T-helper 1 cell treated with Interleukin-12 subunit alpha and Interleukin-12 subunit beta and Interleukin-4 antibody, amounts not matched to agents 30 ng/mL and 1 ng/mL, for 36 hours (primary cell): ENCODE results near the gene SPRN. TPM values are rescaled to one million over a fixed set of nuclear protein-coding genes. Genes with fewer than 3 reads are reported as not detected.
"Not testable (repeated sequence)": the region's sequence is repeated elsewhere in the genome, so short reads cannot be mapped to it uniquely, and the experiment has no call there.

Experiments
- intact Hi-C: fragments of 100-400 bp; cut with micrococcal nuclease; formaldehyde crosslinking; loops from one replicate; pipeline ENCODE4 v1.15.1; 2024
- total RNA-seq: library from RNA; stranded (reverse); gene quantifications from 2 replicates; pipeline ENCODE4 v1.2.3, GENCODE V29; 2022

SPRN gene, protein sequence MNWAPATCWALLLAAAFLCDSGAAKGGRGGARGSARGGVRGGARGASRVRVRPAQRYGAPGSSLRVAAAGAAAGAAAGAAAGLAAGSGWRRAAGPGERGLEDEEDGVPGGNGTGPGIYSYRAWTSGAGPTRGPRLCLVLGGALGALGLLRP
- total RNA-seq = not detected in 2 replicates

DNA sequence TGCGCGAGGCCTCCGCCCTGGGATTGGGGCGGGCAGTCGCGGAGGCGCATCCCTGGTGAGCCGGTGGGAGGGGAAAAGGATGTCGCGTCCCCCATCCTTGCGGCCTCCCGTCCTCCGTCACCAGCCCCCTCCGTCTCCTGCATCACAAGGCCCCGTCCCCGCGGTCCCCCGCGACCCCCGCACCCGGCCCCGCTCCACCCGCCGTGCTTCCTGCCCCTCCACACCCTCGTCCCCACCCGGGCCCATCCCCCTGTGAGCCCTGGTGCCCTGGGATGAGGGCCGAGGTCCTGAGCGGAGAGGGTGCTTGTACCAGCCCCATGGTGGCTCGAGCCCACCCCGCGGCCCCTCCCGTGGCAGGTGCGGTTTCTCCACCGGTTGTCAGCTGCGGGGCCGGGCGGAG is at the start of gene SPRN:
Gene SPRN (minus strand): TSS at position 25 of the 400 bp plus-strand sequence. CDS start 944 bp downstream, outside the sequence.
- intact Hi-C loops = not testable (repeated sequence)

DNA sequence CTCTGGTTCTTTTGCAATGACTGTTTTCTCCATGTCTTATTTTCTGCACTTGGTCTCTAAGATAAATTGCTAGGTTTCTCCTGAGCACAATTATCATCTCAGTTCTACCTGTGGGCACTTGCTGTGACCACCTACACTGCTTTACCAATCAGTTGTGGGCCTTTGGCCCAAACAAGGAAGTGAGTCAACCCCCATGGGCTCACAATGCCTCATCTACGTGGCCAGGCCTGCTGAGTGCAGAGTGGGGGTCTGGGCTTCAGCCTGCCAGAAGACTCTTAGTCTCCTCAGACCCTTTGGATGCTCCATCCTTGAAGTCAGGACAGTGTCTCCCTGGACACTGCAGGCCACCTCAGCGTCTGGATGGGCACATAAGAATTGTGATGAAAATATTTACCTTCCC is 49.6 kb upstream of the SPRN start:
- intact Hi-C loops = no loop called here

DNA sequence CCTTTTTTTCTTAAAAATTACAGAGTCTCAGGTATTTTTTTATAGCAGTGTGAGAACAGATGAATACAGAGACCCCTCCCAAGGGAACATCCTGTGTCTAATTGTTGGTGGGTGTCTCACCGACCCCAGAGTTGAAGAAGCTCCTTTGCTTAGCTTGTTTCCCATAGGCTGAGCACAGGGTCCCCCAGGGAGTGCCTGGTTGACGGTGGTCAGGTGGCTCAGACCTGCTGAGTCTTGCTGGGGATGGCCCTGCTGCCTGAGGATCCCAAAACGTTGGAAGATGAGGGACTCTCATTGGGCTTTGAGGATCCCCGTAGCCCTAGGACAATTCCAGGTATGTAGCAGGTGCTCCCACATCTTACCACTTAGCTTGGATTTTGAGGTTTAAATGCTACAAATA is 48.8 kb upstream of the SPRN start:
- intact Hi-C loops = no loop called here

DNA sequence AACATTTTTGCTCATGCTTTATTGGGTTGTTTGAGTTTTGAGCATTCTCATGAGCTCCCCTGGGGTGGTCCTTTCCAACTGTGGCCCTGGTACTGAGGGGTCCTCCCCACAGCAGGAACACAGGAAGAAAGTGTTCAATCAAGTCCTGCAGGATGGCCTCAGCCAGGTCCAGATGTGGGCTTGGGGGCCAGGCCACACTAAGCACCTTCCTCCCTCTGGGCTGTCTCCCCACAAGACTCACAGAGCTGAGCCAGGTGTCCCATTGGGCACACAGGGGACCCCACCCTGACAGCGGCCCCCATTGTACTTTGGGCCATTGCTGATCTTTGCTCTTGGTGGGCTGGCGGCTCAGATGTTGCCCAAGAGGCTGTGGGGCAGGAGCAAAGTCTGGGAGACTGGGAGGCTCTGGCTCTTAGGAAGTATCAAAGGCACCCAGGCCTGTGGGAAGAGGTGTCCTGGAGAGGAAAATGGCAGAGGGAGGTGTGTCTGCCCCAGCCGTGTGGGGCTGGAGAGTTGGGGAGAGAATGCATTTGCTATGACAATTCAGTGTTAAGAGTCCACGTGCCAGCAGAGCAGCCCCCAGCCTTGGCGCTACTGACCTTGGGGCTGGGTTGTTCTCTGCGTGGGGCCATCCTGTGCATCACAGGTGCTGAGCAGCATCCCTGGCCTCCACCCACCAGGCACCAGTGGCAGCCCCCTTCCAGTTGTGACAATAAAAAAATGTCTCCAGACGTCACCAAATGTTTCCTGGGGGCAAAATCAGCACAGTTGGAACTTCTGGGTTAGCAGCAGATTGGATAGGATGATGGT is 47.1 kb upstream of the SPRN start:
- intact Hi-C loops = no loop called here

DNA sequence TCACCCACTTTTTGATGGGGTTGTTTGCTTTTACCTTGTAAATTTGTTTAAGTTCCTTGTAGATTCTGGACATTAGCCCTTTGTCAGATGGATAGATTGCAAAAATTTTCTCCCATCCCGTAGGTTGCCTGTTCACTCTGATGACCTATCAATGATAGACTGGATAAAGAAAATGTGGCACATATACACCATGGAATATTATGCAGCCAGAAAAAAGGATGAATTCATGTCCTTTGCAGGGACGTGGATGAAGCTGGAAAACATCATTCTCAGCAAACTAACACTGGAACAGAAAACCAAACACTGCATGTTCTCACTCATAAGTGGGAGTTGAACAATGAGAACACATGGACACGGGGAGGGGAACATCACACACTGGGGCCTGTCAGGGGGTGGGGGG is 44.8 kb upstream of the SPRN start:
- intact Hi-C loops = not testable (repeated sequence)

DNA sequence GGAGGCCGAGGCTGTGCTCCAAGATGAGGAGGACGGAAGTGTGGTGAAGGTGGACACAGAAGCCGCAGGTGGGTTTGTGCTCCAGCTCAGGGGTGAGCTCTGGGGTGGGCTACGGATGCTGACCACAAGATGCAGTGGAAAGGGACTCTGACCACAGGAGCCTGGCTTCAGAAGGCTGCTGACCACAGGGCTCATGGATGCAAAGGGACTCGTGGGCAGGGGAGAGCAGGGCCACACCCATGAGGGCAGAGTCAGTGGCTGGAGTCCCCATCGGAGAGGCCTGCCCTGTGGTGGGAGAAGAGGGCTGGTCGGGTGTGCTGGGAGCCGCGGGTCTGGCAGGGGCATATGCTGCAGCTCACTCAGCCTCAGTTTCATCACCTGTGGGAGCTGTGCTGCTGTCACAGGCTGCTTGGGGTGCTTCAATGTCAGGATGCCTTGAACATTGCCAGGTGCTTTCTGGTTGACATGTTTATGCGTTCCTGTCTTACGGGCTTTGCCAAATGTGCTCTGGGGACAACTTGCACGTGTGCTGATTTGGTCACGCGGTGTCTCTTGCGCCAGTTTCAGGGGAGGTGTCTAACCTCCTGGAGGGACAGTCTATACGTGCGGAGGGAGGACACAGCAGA is 43.0 kb upstream of the SPRN start:
- intact Hi-C loops = no loop called here

DNA sequence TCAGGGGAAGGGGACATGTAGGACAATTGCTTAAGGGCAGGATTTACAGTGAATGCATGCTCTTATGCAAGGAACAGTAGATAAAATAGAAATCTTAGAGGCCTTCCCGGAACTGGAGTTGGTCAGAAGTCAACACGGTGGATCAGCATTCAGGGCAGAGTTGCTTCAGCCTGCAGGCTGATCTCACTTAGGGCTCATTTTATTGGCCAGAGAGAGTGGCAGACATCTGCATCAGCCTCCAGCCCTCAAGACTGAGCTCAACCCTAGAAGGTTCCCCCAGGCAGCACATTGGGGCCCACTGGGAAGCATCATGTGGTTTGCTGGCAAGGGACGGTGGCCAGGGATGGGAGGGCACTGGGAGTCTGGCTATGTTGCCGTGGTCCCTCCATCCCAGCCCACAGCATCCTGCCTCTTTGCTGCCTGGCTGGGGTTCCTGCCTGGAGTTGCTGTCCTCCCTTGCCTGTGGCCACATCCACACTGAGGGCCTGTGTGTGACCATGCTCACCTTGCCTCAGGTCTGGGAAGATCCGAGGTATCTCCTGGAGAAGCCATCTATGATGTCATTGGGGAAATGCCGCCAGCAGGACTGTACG is 42.4 kb upstream of the SPRN start:
- intact Hi-C loops = no loop called here

DNA sequence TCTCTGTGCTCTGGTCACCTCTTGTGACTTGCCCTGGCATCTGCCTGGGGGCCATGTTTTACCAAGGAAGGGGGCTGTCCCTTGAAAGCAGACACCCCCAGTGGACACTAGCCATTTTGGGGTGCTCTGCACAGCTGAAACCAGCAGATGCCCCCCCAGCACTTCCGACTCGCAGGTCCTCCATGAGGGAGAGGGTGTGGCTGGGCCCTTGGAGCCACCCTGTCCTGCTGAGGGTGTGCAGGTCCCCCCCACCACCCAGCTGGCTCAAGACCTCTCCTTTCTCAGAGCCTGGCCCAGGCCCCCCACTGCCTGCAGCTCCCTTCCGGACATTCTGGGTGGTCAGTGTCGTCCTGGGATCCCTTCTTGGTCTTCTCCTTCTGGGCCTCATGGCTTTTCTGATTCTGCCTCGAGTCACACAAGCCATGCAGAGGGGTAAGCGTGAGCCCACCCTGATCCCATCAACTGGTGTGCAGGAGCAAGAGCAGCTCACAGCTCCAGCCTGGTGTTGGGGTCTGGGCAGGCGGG is 41.6 kb upstream of the SPRN start:
- intact Hi-C loops = no loop called here

DNA sequence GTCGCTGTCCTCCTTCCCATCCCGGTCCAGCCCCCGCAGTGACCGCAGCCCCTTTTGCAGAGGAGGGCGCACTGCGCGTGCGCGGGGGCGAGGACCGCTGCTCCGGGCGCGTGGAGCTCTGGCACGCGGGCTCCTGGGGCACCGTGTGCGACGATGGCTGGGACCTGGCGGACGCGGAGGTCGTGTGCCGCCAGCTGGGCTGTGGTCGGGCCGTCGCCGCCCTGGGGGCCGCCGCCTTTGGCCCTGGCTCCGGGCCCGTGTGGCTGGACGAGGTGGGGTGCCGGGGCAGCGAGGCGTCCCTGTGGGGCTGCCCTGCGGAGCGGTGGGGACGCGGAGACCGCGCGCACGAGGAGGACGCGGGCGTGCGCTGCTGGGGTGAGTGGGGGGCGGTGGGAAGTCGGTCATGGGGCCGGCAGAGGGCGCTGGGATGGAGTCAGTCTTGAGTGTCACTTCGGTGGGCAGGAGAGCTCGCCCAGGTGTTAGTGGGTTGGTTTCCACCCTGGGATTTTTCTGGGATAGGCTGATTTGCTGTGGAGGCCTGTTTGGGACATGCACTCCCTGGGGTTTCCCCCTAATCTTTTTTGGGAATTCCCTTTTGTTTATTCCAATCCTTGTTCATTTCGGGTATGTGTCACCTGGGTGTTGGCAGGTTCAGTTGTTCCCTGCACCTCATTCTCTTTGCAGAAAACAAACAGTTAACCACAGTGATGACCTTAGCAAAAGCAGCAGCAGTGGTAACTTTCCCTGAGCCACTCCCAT is 40.9 kb upstream of the SPRN start:
- intact Hi-C loops = no loop called here

DNA sequence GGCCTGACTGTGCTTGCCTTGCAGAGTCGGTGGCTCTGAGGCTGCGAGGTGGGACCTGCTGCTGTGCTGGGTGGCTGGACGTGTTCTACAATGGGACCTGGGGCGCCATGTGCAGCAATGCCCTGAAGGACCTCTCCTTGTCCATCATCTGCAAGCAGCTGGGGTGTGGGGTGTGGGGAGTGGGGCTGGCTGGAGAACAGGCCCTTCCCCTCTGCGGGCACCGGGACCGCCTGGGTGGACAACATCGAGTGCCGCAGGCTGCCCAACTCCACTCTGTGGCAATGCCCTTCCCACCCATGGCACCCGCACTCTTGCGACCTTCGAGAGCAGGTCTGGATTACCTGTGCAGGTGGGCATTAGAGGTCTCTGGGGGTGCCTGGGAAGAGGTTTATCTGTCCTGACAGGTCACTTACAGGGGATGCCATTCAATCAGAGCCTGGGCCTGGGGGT is 40.2 kb upstream of the SPRN start:
- intact Hi-C loops = no loop called here

DNA sequence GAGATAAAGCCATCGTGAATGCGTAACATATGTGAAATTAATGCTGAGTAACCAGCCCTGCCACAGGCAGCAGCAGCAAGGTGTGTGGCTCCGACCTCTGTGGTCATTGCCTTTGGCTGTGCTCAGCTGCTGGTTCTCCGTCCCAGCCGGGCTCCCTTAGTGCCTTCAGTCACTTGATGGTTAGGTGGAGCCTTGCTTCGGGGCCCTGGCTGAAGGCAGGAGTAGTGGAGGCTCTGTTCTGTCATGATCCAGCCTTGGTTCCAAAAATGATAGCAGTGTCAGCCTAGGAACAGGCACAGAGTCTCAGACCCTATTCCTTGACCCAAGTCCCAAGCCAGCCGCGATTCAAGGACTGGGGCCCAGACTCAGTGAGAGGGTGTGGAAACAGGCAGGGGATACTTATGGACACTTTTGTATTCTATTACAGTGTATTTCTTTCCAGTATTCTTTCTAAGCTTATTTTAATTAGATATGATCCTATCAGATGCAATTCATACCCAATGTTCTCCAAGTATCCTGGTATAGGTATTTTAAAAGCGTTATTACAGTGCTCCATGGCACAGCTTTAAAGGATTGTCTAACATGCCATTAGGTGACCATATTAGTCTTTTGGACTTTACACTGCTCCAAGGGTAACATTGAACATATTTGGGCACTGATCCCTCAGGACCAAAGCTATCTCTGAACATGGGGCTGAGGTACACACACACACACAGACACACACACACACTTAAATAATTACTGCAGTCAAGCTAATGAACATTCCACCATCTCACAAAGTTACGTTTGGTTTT is 38.3 kb upstream of the SPRN start:
- intact Hi-C loops = no loop called here

DNA sequence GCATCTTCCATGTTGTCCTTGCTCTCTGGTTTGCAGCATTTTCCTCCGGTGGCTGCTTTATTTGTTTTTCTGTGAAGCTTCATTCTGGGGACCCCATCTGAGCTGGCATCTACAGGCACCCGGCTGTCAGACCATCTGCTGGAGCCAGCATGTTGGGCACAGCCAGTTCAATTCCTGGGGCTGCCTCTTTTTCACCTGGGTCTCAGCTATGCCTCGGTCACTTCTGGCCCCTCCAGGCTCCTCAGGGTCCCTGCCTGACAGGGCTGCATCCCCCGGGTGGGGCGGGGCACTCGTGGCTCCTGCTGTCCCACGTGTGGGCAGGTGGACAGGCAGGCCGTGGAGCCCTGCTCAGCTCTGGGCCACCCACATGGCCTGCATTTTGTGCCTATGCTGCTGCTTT is 37.4 kb upstream of the SPRN start:
- intact Hi-C loops = no loop called here

DNA sequence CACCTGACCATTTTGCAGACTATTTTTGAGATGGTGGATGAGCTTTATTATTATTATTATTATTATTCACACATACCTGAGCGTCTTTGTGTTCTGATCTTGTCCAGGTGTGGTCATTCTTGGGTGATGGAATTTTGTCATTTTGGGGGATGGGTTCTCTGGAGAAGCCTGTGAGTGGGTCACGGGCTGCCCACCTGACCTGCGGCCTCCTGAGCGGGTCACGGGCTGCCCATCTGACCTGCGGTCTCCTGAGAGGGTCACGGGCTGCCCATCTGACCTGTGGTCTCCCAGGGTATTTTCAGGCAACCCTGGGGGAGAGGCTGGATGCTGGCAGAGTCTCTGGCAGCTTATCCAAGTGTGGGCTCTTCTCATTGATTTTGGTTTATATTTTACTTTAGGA is 36.6 kb upstream of the SPRN start:
- intact Hi-C loops = no loop called here

DNA sequence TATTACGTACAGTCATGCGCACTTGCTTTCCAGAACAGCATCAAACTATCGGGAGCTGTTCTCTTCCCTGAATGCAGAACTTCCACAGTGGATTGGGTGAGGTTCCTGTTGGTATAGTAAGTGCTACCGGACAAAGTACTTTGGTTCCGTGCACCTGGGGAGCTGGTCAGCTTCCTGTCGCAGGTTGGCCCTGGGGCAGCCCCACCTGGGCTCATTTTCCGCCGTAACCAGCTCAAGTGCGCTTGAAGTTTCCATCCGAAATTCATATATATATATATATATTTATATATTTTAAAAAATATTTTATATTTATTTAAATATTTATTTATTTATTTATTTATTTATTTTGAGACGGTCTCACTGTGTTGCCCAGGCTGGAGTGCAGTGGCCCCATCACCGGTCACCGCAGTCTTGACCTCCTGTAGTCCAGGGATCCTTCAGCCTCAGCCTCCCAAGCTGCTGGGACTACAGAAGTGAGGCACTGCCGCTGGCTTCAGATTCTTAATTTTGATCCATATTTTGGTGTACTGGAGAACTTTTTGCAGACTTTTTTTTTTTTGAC is 35.9 kb upstream of the SPRN start:
- intact Hi-C loops = no loop called here

DNA sequence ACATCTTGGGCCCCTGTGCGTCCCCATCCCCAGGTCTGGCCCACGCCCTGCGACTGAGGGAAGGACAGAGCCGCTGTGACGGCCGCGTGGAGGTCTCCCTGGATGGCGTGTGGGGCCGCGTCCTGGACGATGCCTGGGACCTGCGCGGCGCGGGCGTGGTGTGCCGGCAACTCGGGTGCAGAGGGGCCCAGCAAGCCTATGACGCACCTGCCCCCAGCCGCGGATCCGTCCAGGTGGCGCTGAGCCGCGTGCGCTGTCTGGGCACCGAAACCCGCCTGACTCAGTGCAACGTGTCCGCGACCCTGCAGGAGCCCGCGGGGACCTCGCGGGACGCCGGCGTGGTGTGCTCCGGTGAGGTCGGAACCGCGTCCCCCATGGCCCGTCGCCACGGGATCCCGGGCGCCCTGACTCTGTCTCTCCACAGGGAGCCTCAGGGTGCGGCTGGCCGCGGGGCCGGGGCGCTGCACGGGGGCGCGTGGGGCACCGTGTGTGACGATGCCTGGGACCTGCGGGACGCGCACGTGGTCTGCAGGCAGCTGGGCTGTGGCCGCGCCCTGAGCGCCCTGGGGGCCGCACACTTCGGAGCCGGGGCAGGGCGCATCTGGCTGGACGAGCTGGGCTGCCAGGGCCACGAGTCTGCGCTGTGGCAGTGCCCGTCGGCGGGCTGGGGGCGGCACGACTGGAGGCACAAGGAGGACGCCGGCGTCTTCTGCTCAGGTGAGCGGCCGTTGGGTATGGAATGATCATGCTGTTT is 35.2 kb upstream of the SPRN start:
- intact Hi-C loops = no loop called here

DNA sequence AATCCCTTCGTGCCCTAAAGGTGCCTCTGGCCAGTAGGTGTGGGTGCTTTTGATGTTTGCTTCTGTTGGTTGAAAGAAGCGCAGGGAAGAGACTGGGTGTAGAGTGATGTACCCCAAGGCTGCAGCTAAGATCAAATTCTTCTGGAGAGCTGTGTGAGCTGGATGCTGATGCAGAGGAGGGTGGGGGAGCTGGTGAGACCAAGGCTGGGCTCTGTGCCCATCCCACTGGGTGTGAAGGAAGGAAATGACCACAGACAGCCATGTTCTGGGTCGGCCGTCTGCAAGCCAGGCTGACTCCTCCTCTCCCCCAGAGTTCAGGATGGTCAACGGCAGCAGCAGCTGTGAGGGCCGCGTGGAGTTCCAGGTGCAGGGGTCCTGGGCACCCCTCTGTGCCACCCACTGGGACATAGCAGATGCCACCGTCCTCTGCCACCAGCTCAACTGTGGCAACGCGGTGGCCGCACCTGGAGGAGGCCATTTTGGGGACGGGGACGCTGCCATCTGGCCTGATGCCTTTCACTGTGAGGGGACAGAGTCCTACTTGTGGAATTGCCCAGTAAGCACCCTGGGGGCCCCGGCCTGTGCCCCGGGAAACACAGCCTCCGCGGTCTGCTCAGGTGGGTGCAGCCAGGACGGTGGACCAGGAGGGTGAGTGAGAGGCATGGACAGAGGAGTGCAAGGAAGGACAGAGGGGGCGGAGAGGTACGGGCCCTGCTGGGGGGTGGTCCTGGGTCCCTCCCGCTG is 34.5 kb upstream of the SPRN start:
- intact Hi-C loops = no loop called here

DNA sequence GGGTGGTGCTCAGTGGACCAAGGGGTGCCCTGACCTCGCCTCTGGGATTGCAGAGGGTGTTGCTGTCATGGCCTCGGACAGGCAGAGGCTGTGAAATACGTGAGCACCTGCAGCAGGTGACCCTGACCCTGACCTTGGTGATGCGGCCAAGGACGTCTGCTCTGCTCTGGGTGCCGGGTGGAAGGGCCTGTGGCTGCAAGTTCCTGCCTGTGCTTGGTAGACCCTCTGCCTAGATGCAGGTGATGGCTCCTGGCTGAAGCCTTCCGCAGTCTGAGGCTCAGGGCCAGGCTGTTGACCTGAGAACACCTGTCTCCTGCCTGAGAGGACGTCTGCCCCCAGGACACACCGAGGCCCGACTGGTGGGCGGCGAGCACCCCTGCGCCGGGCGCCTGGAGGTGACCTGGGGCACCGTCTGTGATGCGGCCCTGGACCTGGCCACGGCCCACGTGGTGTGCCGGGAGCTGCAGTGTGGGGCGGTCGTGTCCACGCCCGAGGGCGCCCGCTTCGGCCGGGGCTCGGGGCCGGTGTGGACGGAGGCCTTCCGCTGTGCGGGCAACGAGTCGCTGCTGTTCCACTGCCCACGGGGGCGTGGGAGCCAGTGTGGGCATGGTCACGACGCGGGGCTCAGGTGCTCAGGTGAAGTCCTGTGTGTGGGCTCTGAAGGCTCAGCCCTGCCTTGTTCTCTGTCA is 33.7 kb upstream of the SPRN start:
- intact Hi-C loops = no loop called here
